ENCODE data around the gene PLEKHA1.

PLEKHA1 gene

GRCh38 chr10:122347170-122347841 lies 27.2 kb upstream of the PLEKHA1 start:
- no peak for FAIRE-seq

- no peak for FAIRE-seq
These were observed 26.0 kb upstream of the PLEKHA1 start for GRCh38 chr10:122348512-122348911.

GRCh38 chr10:122348935-122349361 lies 25.6 kb upstream of the PLEKHA1 start:
- no peak for FAIRE-seq

GRCh38 chr10:122349758-122350369 lies 24.6 kb upstream of the PLEKHA1 start:
- no peak for FAIRE-seq

GRCh38 chr10:122350893-122351292 lies 23.6 kb upstream of the PLEKHA1 start:
- no peak for FAIRE-seq

- FAIRE-seq = no peak
These were observed 21.5 kb upstream of the PLEKHA1 start for GRCh38 chr10:122352817-122353525.

- FAIRE-seq = no peak
These were observed 20.1 kb upstream of the PLEKHA1 start for GRCh38 chr10:122354383-122354782.

GRCh38 chr10:122357685-122358084 lies 16.8 kb upstream of the PLEKHA1 start:
- no peak for FAIRE-seq

GRCh38 chr10:122359621-122360020 lies 14.9 kb upstream of the PLEKHA1 start:
- FAIRE-seq = no peak

- no peak for FAIRE-seq
These were observed 13.5 kb upstream of the PLEKHA1 start for GRCh38 chr10:122361046-122361445.

GRCh38 chr10:122362031-122362592 lies 12.4 kb upstream of the PLEKHA1 start:
- FAIRE-seq = no peak

- no peak for FAIRE-seq
These were observed 11.9 kb upstream of the PLEKHA1 start for GRCh38 chr10:122362621-122363020.

- FAIRE-seq = no peak
These were observed 11.2 kb upstream of the PLEKHA1 start for GRCh38 chr10:122363311-122363710.

- no peak for FAIRE-seq
These were observed 10.6 kb upstream of the PLEKHA1 start for GRCh38 chr10:122363722-122364463.

GRCh38 chr10:122368502-122369254 lies 5.8 kb upstream of the PLEKHA1 start:
- no peak for FAIRE-seq

- no peak for FAIRE-seq
These were observed 1.4 kb upstream of the PLEKHA1 start for GRCh38 chr10:122373108-122373507.

GRCh38 chr10:122373721-122374120 lies 787 bp upstream of the PLEKHA1 start:
- no peak for FAIRE-seq

- FAIRE-seq = no peak
These were observed 561 bp downstream of the PLEKHA1 start for GRCh38 chr10:122374859-122375678.

- FAIRE-seq = no peak
These were observed 1.2 kb downstream of the PLEKHA1 start for GRCh38 chr10:122375679-122376160.

GRCh38 chr10:122376364-122376961 lies 2.0 kb downstream of the PLEKHA1 start:
- FAIRE-seq = no peak

GRCh38 chr10:122379041-122379440 lies 4.5 kb downstream of the PLEKHA1 start:
- no peak for FAIRE-seq
